ENCODE measurements around the gene ARHGDIG.
"Not testable (repeated sequence)": the region's sequence is repeated elsewhere in the genome, so short reads cannot be mapped to it uniquely, and the experiment has no call there.

The ARHGDIG gene

GRCh38 chr16:280552-280951, at the start of gene ARHGDIG:
Gene ARHGDIG (plus strand): TSS chr16:280591. CDS start chr16:280681, 90 bp downstream.
- no peak for DNase-seq (ENCODE audit: low spot score)

- no peak for DNase-seq (ENCODE audit: low spot score)
Measured at GRCh38 chr16:230949-231348, 49.4 kb upstream of the ARHGDIG start.

- peak; percentile 98 for DNase-seq (ENCODE audit: low spot score)
Measured at GRCh38 chr16:234468-235305, 45.7 kb upstream of the ARHGDIG start, which contains the start of gene FAM234A. Gene FAM234A (plus strand): TSS chr16:234821. CDS start chr16:254414, 19,593 bp downstream.

GRCh38 chr16:239948-240277, 40.5 kb upstream of the ARHGDIG start:
- peak; percentile 36 for DNase-seq (ENCODE audit: low spot score)

GRCh38 chr16:240559-240958, 39.8 kb upstream of the ARHGDIG start:
- DNase-seq (ENCODE audit: low spot score): no peak

GRCh38 chr16:242281-242680, 38.1 kb upstream of the ARHGDIG start:
- no peak for DNase-seq (ENCODE audit: low spot score)

GRCh38 chr16:243348-243747, 37.0 kb upstream of the ARHGDIG start:
- no peak for DNase-seq (ENCODE audit: low spot score)

- no peak for DNase-seq (ENCODE audit: low spot score)
Measured at GRCh38 chr16:245105-245504, 35.3 kb upstream of the ARHGDIG start.

- no peak for DNase-seq (ENCODE audit: low spot score)
Measured at GRCh38 chr16:247027-247426, 33.4 kb upstream of the ARHGDIG start.

GRCh38 chr16:249431-249830, 31.0 kb upstream of the ARHGDIG start:
- no peak for DNase-seq (ENCODE audit: low spot score)

GRCh38 chr16:252366-253337, 27.7 kb upstream of the ARHGDIG start:
- DNase-seq (ENCODE audit: low spot score): no peak

GRCh38 chr16:253833-254232, 26.6 kb upstream of the ARHGDIG start:
- no peak for DNase-seq (ENCODE audit: low spot score)

- DNase-seq (ENCODE audit: low spot score): no peak
Measured at GRCh38 chr16:254461-254860, 25.9 kb upstream of the ARHGDIG start.

GRCh38 chr16:255183-255582, 25.2 kb upstream of the ARHGDIG start:
- DNase-seq (ENCODE audit: low spot score): no peak

- not testable (repeated sequence) for DNase-seq (ENCODE audit: low spot score)
Measured at GRCh38 chr16:258091-258490, 22.3 kb upstream of the ARHGDIG start.

- DNase-seq (ENCODE audit: low spot score): no peak
Measured at GRCh38 chr16:259226-259625, 21.2 kb upstream of the ARHGDIG start.

- no peak for DNase-seq (ENCODE audit: low spot score)
Measured at GRCh38 chr16:259814-260253, 20.6 kb upstream of the ARHGDIG start.

GRCh38 chr16:260326-260725, 20.1 kb upstream of the ARHGDIG start:
- DNase-seq (ENCODE audit: low spot score): no peak

GRCh38 chr16:261031-261691, 19.2 kb upstream of the ARHGDIG start:
- DNase-seq (ENCODE audit: low spot score): peak; percentile 3

GRCh38 chr16:262121-262745, 18.2 kb upstream of the ARHGDIG start:
- DNase-seq (ENCODE audit: low spot score): no peak

- DNase-seq (ENCODE audit: low spot score): no peak
Measured at GRCh38 chr16:263182-263774, 17.1 kb upstream of the ARHGDIG start.
